Ishikawa (cell line): ENCODE results near the gene FAM20C.

Source experiments
- CEBPB ChIP-seq: IDR thresholded peaks from 2 replicates; pipeline ENCODE4 v1.6.1; 2012
- CREB1 ChIP-seq: IDR thresholded peaks from 2 replicates; pipeline ENCODE4 v1.6.1; 2012; ENCODE audit warnings: low read depth
- EGR1 ChIP-seq: IDR thresholded peaks from 2 replicates; pipeline ENCODE4 v1.6.1; 2012
- EP300 ChIP-seq: IDR thresholded peaks from 2 replicates; pipeline ENCODE4 v1.6.1; 2012; ENCODE audit warnings: borderline replicate concordance
- FOXM1 ChIP-seq: IDR thresholded peaks from 2 replicates; pipeline ENCODE4 v1.6.1; 2012; ENCODE audit warnings: low read depth, borderline replicate concordance
- NFIC ChIP-seq: IDR thresholded peaks from 2 replicates; pipeline ENCODE4 v1.6.1; 2012
- RAD21 ChIP-seq: IDR thresholded peaks from 2 replicates; pipeline ENCODE4 v1.6.1; 2012; ENCODE audit warnings: low read depth
- TAF1 ChIP-seq: IDR thresholded peaks from 2 replicates; pipeline ENCODE4 v1.6.1; 2012; ENCODE audit warnings: low read depth, mild to moderate bottlenecking
- TCF12 ChIP-seq: IDR thresholded peaks from 2 replicates; pipeline ENCODE4 v1.6.1; 2012; ENCODE audit warnings: low read depth
- TEAD4 ChIP-seq: IDR thresholded peaks from 2 replicates; pipeline ENCODE4 v1.6.1; 2012
- YY1 ChIP-seq: IDR thresholded peaks from 2 replicates; pipeline ENCODE4 v1.6.1; 2012; ENCODE audit warnings: low read depth
- ZBTB7A ChIP-seq: IDR thresholded peaks from 2 replicates; pipeline ENCODE4 v1.6.1; 2012; ENCODE audit warnings: low read depth
- TF ChIP-seq, protein P1 (sequence below): IDR thresholded peaks from 2 replicates; pipeline ENCODE4 v1.6.1; 2012; ENCODE audit warnings: low read depth, mild to moderate bottlenecking
- TF ChIP-seq, protein P2 (sequence below): IDR thresholded peaks from 2 replicates; pipeline ENCODE4 v1.6.1; 2012
- TF ChIP-seq, protein P3 (sequence below): IDR thresholded peaks from 2 replicates; pipeline ENCODE4 v1.6.1; 2012

Gene FAM20C

DNA sequence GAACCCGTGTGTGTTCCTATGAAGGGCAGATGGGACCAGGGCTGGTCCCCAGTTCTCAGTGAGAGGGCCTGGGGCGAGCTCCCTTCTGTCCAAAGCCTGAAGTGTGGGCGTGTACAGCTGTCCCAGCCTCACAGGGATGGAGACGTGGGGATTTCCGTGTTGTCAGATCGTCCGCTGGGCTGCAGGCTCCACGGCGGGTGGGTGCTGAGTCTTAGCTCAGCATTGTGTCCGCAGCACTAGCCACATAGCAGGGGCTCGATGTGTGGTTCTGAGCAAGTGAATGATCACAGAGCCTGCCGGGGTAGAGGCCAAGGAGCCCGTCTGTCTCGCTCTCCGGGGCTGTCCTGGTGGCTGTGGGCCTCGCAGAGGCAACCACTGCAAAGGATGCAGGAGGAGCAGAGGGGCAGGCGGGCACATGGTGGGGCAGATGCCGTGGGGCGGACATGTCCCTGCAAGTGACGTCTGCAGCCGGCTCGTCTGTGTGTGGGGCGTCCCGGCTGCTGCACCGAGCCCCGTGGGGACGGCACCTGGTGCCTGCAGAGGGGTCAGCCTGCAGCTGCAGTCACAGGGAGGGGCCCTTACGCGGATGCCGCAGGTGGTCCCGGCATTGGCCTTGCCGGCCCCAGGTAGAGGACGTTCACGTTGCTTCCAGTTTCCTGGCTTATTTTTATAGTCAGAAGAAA is 30.9 kb downstream of the FAM20C start:
- TF ChIP-seq EGR1 (no peak), TCF12 (no peak), FOXM1 (no peak)
- TF ChIP-seq, protein P1, sequence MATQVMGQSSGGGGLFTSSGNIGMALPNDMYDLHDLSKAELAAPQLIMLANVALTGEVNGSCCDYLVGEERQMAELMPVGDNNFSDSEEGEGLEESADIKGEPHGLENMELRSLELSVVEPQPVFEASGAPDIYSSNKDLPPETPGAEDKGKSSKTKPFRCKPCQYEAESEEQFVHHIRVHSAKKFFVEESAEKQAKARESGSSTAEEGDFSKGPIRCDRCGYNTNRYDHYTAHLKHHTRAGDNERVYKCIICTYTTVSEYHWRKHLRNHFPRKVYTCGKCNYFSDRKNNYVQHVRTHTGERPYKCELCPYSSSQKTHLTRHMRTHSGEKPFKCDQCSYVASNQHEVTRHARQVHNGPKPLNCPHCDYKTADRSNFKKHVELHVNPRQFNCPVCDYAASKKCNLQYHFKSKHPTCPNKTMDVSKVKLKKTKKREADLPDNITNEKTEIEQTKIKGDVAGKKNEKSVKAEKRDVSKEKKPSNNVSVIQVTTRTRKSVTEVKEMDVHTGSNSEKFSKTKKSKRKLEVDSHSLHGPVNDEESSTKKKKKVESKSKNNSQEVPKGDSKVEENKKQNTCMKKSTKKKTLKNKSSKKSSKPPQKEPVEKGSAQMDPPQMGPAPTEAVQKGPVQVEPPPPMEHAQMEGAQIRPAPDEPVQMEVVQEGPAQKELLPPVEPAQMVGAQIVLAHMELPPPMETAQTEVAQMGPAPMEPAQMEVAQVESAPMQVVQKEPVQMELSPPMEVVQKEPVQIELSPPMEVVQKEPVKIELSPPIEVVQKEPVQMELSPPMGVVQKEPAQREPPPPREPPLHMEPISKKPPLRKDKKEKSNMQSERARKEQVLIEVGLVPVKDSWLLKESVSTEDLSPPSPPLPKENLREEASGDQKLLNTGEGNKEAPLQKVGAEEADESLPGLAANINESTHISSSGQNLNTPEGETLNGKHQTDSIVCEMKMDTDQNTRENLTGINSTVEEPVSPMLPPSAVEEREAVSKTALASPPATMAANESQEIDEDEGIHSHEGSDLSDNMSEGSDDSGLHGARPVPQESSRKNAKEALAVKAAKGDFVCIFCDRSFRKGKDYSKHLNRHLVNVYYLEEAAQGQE = no peak
- TF ChIP-seq, protein P2, sequence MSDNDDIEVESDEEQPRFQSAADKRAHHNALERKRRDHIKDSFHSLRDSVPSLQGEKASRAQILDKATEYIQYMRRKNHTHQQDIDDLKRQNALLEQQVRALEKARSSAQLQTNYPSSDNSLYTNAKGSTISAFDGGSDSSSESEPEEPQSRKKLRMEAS = no peak

DNA sequence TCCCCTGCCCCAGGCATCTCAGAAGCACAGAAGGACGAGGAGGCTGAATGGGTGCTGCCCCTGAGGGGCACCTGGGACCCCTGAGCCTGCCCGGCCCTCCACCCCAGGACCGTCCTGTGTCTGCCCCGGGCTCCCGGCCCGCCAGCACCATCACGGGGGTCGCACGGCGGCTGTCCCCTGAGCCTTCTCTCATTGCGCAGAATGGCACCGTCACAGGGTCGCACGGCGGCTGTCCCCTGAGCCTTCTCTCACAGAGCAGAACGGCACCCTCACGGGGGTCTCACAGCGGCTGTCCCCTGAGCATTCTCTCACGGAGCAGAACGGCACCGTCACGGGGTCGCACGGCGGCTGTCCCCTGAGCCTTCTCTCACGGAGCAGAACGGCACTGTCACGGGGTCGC is 31.5 kb downstream of the FAM20C start:
- TF ChIP-seq EP300 (no peak), ZBTB7A (no peak), TEAD4 (no peak), NFIC (no peak), FOXM1 (no peak), CREB1 (no peak), EGR1 (no peak), YY1 (no peak), RAD21 (no peak), TAF1 (no peak), CEBPB (no peak), TCF12 (no peak)
- TF ChIP-seq, protein P2 = no peak
- TF ChIP-seq, protein P3, sequence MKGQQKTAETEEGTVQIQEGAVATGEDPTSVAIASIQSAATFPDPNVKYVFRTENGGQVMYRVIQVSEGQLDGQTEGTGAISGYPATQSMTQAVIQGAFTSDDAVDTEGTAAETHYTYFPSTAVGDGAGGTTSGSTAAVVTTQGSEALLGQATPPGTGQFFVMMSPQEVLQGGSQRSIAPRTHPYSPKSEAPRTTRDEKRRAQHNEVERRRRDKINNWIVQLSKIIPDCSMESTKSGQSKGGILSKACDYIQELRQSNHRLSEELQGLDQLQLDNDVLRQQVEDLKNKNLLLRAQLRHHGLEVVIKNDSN = no peak
- TF ChIP-seq, protein P1 = no peak

DNA sequence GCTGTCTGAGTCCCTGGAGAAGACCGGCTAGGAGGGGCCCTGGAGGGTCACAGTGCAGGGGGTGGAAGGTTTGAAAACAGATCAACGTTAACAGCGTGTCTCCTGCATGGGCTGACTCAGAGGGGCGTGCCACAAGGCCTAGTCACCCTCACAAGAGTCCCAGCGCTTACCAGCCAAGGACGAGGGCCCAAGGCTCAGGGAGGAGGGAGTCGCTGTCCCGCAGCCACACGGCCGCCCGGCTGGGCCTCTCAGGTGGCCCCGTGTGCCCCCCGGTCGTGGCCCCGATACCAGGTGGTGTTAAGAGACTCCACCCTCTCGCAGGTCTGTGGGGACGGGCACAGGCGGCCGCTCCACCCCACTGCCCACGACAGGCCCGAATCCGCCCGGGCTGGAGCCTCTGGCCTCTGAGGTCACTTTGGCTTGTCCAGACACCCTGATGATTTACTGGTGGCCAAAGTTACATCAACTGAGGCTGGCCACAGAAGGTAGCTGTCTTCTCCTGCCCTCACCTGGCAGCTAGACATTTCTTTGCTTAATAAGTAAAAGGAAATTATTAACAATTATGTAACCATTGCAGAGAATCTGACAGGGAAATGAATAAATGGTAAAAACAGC is 34.0 kb downstream of the FAM20C start:
- TF ChIP-seq, protein P3 = no peak
- TF ChIP-seq EGR1 (no peak), YY1 (no peak), TCF12 (no peak), TEAD4 (no peak), TAF1 (no peak), RAD21 (no peak)
- TF ChIP-seq, protein P1 = no peak

DNA sequence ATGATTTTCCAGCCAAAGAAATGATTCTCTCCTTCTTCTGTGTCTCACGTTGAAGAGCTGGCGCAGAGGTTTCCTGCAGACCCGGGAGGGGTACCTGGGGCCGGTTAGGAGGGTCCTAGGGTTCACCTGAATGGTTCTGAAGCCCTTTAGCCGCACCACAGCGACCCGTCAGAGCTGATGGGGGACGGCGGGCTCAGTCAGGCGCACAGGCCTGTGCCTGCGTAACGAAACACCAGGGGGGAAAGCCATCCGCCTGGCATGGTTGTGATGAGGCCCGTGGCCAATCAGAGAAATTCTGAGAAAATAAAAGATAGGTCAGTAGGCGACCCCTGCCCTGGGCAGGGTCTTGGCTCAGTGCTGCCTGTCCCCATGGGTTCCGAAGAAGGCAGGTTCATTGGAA is 35.6 kb downstream of the FAM20C start:
- no peak for TF ChIP-seq TCF12
- TF ChIP-seq, protein P3 = no peak
- no peak for TF ChIP-seq CREB1
- no peak for TF ChIP-seq TEAD4
- TF ChIP-seq NFIC = no peak
- TF ChIP-seq, protein P2 = no peak
- TF ChIP-seq ZBTB7A = no peak
- no peak for TF ChIP-seq EP300
- TF ChIP-seq FOXM1 = no peak
- TF ChIP-seq YY1 = no peak
- no peak for TF ChIP-seq TAF1
- no peak for TF ChIP-seq CEBPB
